Right lobe of liver (tissue), 6 donors: Measurements from ENCODE around the gene CNTD1. TPM values are rescaled to one million over a fixed set of nuclear protein-coding genes. Genes with fewer than 3 reads are reported as not detected.

Experiments
- ATAC-seq, 4 donors: fragments of 200-7000 bp; cut with Tn5 transposase; one replicate each; pipeline ENCODE4 v1.9.1; 2020; ENCODE audit warnings: mild to moderate bottlenecking in 4 of 4, moderate library complexity in 4 of 4
- DNase-seq, 3 donors: peaks; one replicate each; pipeline ENCODE4 v3.0.0-alpha.2; 2020
- H3K27ac ChIP-seq, 3 donors: fragments of 200-600 bp; one replicate each; pipeline ENCODE4 v1.8.0; 2022
- H3K27me3 ChIP-seq, 2 donors: fragments of 200-600 bp; one replicate each; pipeline ENCODE4 v1.8.0; 2022
- H3K36me3 ChIP-seq, 4 donors: fragments of 200-600 bp; sonication (generic) in 1 of 4; one replicate each; pipeline versions ENCODE4 v1.5.1 to v1.8.0; 2017 to 2022; ENCODE audit warnings: control low read depth in 1 of 4
- H3K4me1 ChIP-seq, 4 donors: fragments of 200-600 bp; sonication (generic) in 1 of 4; one replicate each; pipeline versions ENCODE4 v1.5.1 to v1.8.0; 2017 to 2022; ENCODE audit warnings: control low read depth in 1 of 4
- H3K4me3 ChIP-seq, 3 donors: fragments of 200-600 bp; one replicate each; pipeline ENCODE4 v1.8.0; 2022
- H3K9me3 ChIP-seq, 4 donors: fragments of 200-600 bp; sonication (generic) in 1 of 4; one replicate each; pipeline versions ENCODE4 v1.5.1 to v1.8.0; 2017 to 2022; ENCODE audit warnings: control low read depth in 1 of 4
- CTCF ChIP-seq, 4 donors: fragments of 200-600 bp in 3 of 4; fragments of 450-650 bp in 1 of 4; IDR thresholded peaks; one replicate each; pipeline versions ENCODE4 v1.5.1 to v1.8.0; 2016 to 2022; ENCODE audit warnings: antibody characterized with exemption in 4 of 4, mild to moderate bottlenecking in 2 of 4
- POLR2A ChIP-seq: fragments of 450-650 bp; IDR thresholded peaks from one replicate; pipeline ENCODE4 v1.6.1; 2017; ENCODE audit warnings: antibody characterized with exemption, mild to moderate bottlenecking
- WGBS: methylation state at CpG from one replicate; pipeline ENCODE4 v1.1.6; 2018; ENCODE audit warnings: low coverage, low lambda C conversion rate; ENCODE audit not compliant: insufficient coverage; ENCODE audit errors: missing lambda C conversion rate; 5-methylcytosine and 5-hydroxymethylcytosine counted together
- intact Hi-C, 2 donors: fragments of 100-400 bp; cut with DNase I; formaldehyde crosslinking; loops; one replicate each; pipeline versions ENCODE4 v1.11.2 to v1.14.1; 2022
- total RNA-seq, 6 experiments: library from RNA; depleted of rRNA in 2 of 6; stranded (reverse); fragments of >200 nt in 2 of 6; fragmentation: NEBNext Ultra II Directional in 3 of 6; extraction: Animal tissue kit (Norgen Biotek cat#: 25700) in 3 of 6; gene quantifications; one replicate each; pipeline versions ENCODE4 v1.1.0 to v1.2.4, GENCODE V29; 2016 to 2023
- donor health status: DM: no; HTN: yes; CAD: no.
- donor health status: DM: no; HTN: no; CAD: no.
- donor health status: DM: no; HTN: no; CAD: no.
- donor health status: DM: no; HTN: yes; CAD: no.
- donor health status: DM: no; HTN: yes; CAD: no.

CNTD1 gene
- total RNA-seq, 6 experiments from 2014 or later = 0.15 TPM; not detected in 5

GRCh38 chr17:42821176-42821575, 22.5 kb downstream of the CNTD1 start:
- DNase-seq (no peak), ATAC-seq (no peak)
- H3K4me1 ChIP-seq = peaks cover 0 to 9% (median 2%) of the 10 kb centered on the region in 4 donors
- no peaks in the 10 kb centered on the region for H3K9me3 ChIP-seq
- WGBS = 87% methylated on average over 6 of the region's 7 CpGs
- no peaks in the 10 kb centered on the region for H3K27me3 ChIP-seq
- intact Hi-C loops = no loop called here
- TF ChIP-seq CTCF (IDR thresholded peaks at IDR 0.05) (no peak), POLR2A (no peak)
- peaks cover 7 to 59% (median 25%) of the 10 kb centered on the region in 4 donors for H3K36me3 ChIP-seq
- no peak overlapping the region for H3K4me3 ChIP-seq
- no peak overlapping the region for H3K27ac ChIP-seq

DNA sequence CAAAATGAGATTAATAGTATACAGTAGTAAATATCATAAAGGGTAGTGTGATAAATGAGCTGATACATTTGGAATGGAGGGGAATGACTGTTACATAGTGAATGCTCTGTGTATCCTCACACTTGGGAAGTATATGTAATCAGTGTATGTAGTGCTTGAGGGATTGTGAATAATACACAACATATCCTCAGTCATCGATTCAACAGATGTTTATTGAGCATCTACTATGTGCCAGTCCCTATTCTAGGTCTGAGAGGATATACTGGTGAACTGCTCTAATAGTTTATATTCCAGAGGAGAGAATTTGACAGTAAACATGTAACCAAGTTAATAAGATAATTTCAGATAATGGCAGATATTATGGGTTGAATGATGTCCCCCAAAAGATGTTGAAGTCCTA, 28.8 kb downstream of the CNTD1 start:
- no peak for TF ChIP-seq POLR2A
- TF ChIP-seq CTCF (IDR thresholded peaks at IDR 0.05) = no peak
- intact Hi-C loops = no loop called here
- no peak overlapping the region for H3K27ac ChIP-seq

DNA sequence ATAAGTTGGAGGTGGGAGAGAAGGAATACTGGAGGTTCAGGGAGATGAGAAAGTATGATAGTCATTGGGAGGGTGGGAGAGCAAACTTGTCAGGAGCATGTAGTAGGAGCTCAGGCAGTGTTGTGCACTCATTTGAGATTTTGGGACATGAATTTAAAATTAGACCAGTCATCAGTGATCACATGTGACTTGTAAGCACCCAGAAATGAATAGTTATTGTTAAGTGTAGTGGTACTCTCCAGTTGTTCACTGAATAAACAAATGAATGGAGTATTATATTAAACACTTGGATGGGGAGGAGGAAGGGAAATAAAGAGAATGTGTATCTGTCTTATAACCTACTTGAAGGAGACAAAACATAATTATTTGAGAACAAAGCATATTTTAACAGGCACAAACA, 32.3 kb downstream of the CNTD1 start:
- H3K4me1 ChIP-seq = peaks cover 0 to 23% (median 2%) of the 10 kb centered on the region in 4 donors
- TF ChIP-seq CTCF (IDR thresholded peaks at IDR 0.05) (no peak), POLR2A (no peak)
- no peak for DNase-seq
- H3K27me3 ChIP-seq = no peaks in the 10 kb centered on the region
- ATAC-seq = no peak
- H3K27ac ChIP-seq = no peak overlapping the region
- intact Hi-C loops = no loop called here
- no peaks in the 10 kb centered on the region for H3K9me3 ChIP-seq
- peaks cover 0 to 2% (median 0%) of the 10 kb centered on the region in 4 donors for H3K36me3 ChIP-seq
- no peak overlapping the region for H3K4me3 ChIP-seq

More for the DNA sequence above, 28.8 kb downstream of the CNTD1 start:
- Histone ChIP-seq H3K4me1 (peaks cover 0 to 13% (median 2%) of the 10 kb centered on the region in 4 donors), H3K27me3 (no peaks in the 10 kb centered on the region), H3K36me3 (no peaks in the 10 kb centered on the region), H3K4me3 (no peak overlapping the region), H3K9me3 (no peaks in the 10 kb centered on the region)
- ATAC-seq (no peak), DNase-seq (no peak)
- WGBS = 70% methylated on average over 1 of the region's 1 CpG

DNA sequence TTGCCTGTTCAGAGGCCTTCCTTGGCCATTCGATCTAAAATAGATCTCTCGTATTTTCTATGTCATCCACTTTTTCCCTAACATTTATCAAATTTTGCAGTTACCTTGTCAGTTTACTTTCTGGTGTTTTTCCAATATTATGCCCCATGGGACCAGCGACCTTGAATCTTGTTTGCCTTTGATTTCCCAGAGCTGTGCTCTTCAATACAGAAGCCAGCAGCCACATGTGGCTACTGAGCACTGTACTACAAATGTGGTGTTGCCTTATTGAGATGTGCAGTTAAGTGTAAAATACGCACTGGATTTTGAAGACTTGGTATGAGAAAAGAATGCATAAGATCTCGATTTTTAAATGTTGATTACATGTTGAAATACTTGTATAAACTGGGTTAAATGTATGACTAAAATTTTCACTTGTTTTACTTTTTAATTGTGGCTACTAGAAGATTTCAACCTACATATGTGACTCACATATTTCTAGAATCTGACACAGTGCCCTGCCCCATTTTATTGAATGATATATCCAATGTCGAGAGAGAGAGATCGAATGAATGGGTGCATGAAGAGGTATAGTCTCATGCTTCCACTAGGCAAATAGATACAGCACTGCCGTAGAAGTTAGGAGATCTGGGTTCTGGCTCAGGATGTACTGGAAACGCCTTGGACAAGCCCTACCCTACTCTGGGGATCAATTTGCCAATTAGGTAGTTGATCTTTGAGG, 33.7 kb downstream of the CNTD1 start:
- TF ChIP-seq CTCF (IDR thresholded peaks at IDR 0.05) (no peak), POLR2A (no peak)
- Histone ChIP-seq H3K27ac (peak overlapping the region; percentile 68 to 81 (median 79)), H3K27me3 (no peaks in the 10 kb centered on the region), H3K36me3 (peaks cover 0 to 11% (median 5%) of the 10 kb centered on the region in 4 donors), H3K9me3 (no peaks in the 10 kb centered on the region), H3K4me1 (peaks cover 0 to 23% (median 2%) of the 10 kb centered on the region in 4 donors), H3K4me3 (peak overlapping the region; percentile 86 to 92 (median 89))
- no peak for DNase-seq
- WGBS = 42% methylated on average over 8 of the region's 9 CpGs
- intact Hi-C loops = no loop called here
- ATAC-seq = peak in 1 of 4 donors; percentile 14
